CD14-positive monocyte (primary cell): ENCODE measurements around the gene MS4A7. TPM values are rescaled to one million over a fixed set of nuclear protein-coding genes. Genes with fewer than 3 reads are reported as not detected.

Experiments used
- DNase-seq, 3 donors: peaks; one replicate each; pipeline ENCODE4 v3.0.0-alpha.2; 2011 to 2022
- H2AFZ ChIP-seq: 2 replicates; pipeline ENCODE4 v1.6.0; 2012; ENCODE audit warnings: mild to moderate bottlenecking, low read depth, low read length, inconsistent platforms; ENCODE audit not compliant: insufficient read depth, poor library complexity, severe bottlenecking
- H3K27ac ChIP-seq, 2 donors: 1 replicate in 1 of 2; 2 replicates in 1 of 2; pipeline ENCODE4 v1.5.1; 2012 to 2013; ENCODE audit warnings: low read length in 2 of 2, control low read depth in 1 of 2, inconsistent platforms in 1 of 2, low read depth in 1 of 2, mild to moderate bottlenecking in 1 of 2
- H3K27me3 ChIP-seq, 2 donors: one replicate each; pipeline versions ENCODE4 v1.6.0 to v1.6.1; 2011 to 2013; ENCODE audit warnings: low read length in 2 of 2; ENCODE audit not compliant: control insufficient read depth in 2 of 2, insufficient read depth in 2 of 2
- H3K36me3 ChIP-seq, 2 donors: replicated peaks in 1 of 2; 1 replicate in 1 of 2; 2 replicates in 1 of 2; pipeline versions ENCODE4 v1.5.1 to v1.6.1; 2012 to 2013; ENCODE audit warnings: low read length in 2 of 2, control low read depth in 1 of 2, inconsistent platforms in 1 of 2, mild to moderate bottlenecking in 1 of 2; ENCODE audit not compliant: insufficient read depth in 2 of 2, control insufficient read depth in 1 of 2
- H3K4me1 ChIP-seq, 2 donors: 1 replicate in 1 of 2; 2 replicates in 1 of 2; pipeline versions ENCODE4 v1.5.1 to v1.6.1; 2012 to 2013; ENCODE audit warnings: low read length in 2 of 2, control low read depth in 1 of 2, inconsistent platforms in 1 of 2, mild to moderate bottlenecking in 1 of 2, moderate library complexity in 1 of 2; ENCODE audit not compliant: insufficient read depth in 2 of 2, control insufficient read depth in 1 of 2
- H3K4me2 ChIP-seq: replicated peaks from 2 replicates; pipeline ENCODE3; 2012; ENCODE audit warnings: low read length, moderate library complexity, mild to moderate bottlenecking; ENCODE audit not compliant: poor library complexity, severe bottlenecking; ENCODE audit errors: extremely low read depth
- H3K4me3 ChIP-seq, 3 experiments: fragments of 200-600 bp in 1 of 3; sonication (generic) in 1 of 3; replicated peaks in 1 of 3; 1 replicate in 2 of 3; 2 replicates in 1 of 3; pipeline ENCODE4 v1.5.1; 2011 to 2013; ENCODE audit warnings: low read length in 3 of 3, mild to moderate bottlenecking in 3 of 3, control low read depth in 2 of 3, low read depth in 2 of 3, inconsistent platforms in 1 of 3, moderate library complexity in 1 of 3
- H3K79me2 ChIP-seq: 2 replicates; pipeline ENCODE4 v1.6.0; 2012; ENCODE audit warnings: mild to moderate bottlenecking, control low read depth, inconsistent platforms, low read length, moderate library complexity; ENCODE audit not compliant: insufficient read depth
- H3K9ac ChIP-seq: 2 replicates; pipeline ENCODE4 v1.6.0; 2017; ENCODE audit warnings: low read length, mild to moderate bottlenecking; ENCODE audit not compliant: insufficient read depth, poor library complexity, severe bottlenecking
- H3K9me3 ChIP-seq, 2 donors: replicated peaks in 1 of 2; 1 replicate in 1 of 2; 2 replicates in 1 of 2; pipeline versions ENCODE4 v1.5.1 to v1.6.1; 2012 to 2013; ENCODE audit warnings: low read length in 2 of 2, control low read depth in 1 of 2; ENCODE audit not compliant: control insufficient read depth in 1 of 2, insufficient read depth in 1 of 2
- H4K20me1 ChIP-seq: 2 replicates; pipeline ENCODE4 v1.6.0; 2012; ENCODE audit warnings: mild to moderate bottlenecking, low read length, control low read depth, moderate library complexity; ENCODE audit not compliant: insufficient read depth
- H3K27ac Mint-ChIP-seq, 7 donors: one replicate each; pipeline ENCODE4 v1.8.0; 2020; ENCODE audit warnings: mild to moderate bottlenecking in 7 of 7, mixed read lengths in 7 of 7, moderate library complexity in 6 of 7, inconsistent platforms in 2 of 7
- H3K27me3 Mint-ChIP-seq, 3 donors: one replicate each; pipeline ENCODE4 v1.8.0; 2021 to 2022; ENCODE audit warnings: low read depth in 3 of 3, mild to moderate bottlenecking in 3 of 3, mixed read lengths in 3 of 3, moderate library complexity in 3 of 3, inconsistent platforms in 1 of 3
- H3K36me3 Mint-ChIP-seq, 2 donors: one replicate each; pipeline ENCODE4 v1.8.0; 2020; ENCODE audit warnings: mixed read lengths in 2 of 2, inconsistent platforms in 1 of 2, mild to moderate bottlenecking in 1 of 2
- H3K4me1 Mint-ChIP-seq: one replicate; pipeline ENCODE4 v1.8.0; 2020; ENCODE audit warnings: mild to moderate bottlenecking, mixed read lengths
- H3K4me3 Mint-ChIP-seq, 2 donors: one replicate each; pipeline ENCODE4 v1.8.0; 2020; ENCODE audit warnings: mild to moderate bottlenecking in 2 of 2, mixed read lengths in 2 of 2, moderate library complexity in 1 of 2
- H3K9me3 Mint-ChIP-seq, 7 donors: one replicate each; pipeline ENCODE4 v1.8.0; 2020 to 2022; ENCODE audit warnings: mixed read lengths in 7 of 7, mild to moderate bottlenecking in 6 of 7, moderate library complexity in 6 of 7, inconsistent platforms in 2 of 7
- WGBS: methylation state at CpG from one replicate; pipeline ENCODE4 v1.1.5; 2013; ENCODE audit warnings: missing lambda C conversion rate; ENCODE audit not compliant: insufficient coverage; 5-methylcytosine and 5-hydroxymethylcytosine counted together
- intact Hi-C, 2 donors: fragments of 100-400 bp; cut with micrococcal nuclease; formaldehyde crosslinking; loops; one replicate each; pipeline versions ENCODE4 v1.15.0 to v1.15.1; 2023
- polyA plus RNA-seq, 3 donors: library from polyadenylated mRNA; depleted of rRNA in 1 of 3; unstranded in 2 of 3; stranded (reverse) in 1 of 3; fragments of 300-500 nt in 2 of 3; fragments of >200 nt in 1 of 3; fragmentation: Illumina TruSeq in 2 of 3; gene quantifications; 1 replicate in 2 of 3; 2 replicates in 1 of 3; pipeline ENCODE4 v1.2.3, GENCODE V29; 2012 to 2021
- TF ChIP-seq, protein P1 (sequence below): fragments of 200-600 bp; IDR thresholded peaks from one replicate; pipeline ENCODE4 v1.8.0; 2022; ENCODE audit warnings: antibody characterized with exemption, mild to moderate bottlenecking

Gene MS4A7
- polyA plus RNA-seq, 3 donors = 181 to 596 (median 504) TPM

DNA sequence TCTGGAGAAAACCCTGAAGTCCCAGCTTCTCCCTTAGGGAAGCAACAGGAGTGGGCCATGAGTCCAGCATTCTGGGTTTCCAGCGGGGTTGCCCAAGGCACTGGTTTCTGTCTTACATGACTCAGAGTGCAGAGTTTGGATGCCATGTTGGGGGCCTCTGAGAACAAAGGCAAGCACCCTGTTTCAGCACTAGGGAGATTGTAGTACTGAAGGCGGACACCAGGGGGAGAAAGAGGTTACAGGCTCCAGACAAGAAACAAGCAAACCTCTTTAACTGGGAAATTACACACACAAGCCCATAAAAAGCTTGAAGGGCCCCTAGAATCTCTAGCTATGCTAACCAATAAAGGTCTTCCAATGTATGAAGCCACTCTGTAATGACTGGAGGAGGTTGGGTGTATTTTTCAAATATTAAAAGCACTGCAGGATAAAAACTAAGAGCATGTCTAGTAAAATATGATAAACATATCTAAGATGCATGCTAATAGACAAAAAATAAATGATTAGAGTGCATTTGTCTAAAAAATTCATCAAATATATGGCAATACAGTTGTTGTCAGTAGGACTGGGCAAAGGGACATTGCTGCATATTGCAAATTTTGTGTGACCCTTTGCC, 44.2 kb upstream of the MS4A7 start:
- H3K9me3 Mint-ChIP-seq = peaks cover 0 to 14% (median 6%) of the 10 kb centered on the region in 7 donors
- Histone ChIP-seq H4K20me1 (no peaks in the 10 kb centered on the region), H3K27ac (peak overlapping the region in 1 of 2 donors; percentile 7), H3K4me1 (peaks cover 34 to 40% of the 10 kb centered on the region in 2 donors), H3K9me3 (no peaks in the 10 kb centered on the region), H3K79me2 (no peaks in the 10 kb centered on the region), H3K27me3 (no peaks in the 10 kb centered on the region), H2AFZ (no peak overlapping the region), H3K36me3 (no peaks in the 10 kb centered on the region), H3K9ac (no peak overlapping the region), H3K4me3 (no peak overlapping the region), H3K4me2 (no peak overlapping the region)
- peaks cover 33% of the 10 kb centered on the region for H3K4me1 Mint-ChIP-seq
- H3K27ac Mint-ChIP-seq = peak overlapping the region in 2 of 7 donors; percentile 15 to 22
- peaks cover 0 to 3% (median 0%) of the 10 kb centered on the region in 3 donors for H3K27me3 Mint-ChIP-seq
- intact Hi-C loops = loop anchor here in 1 of 2 donors (5.0 kb wide), 1 partner anchor 67 kb away; no protein-coding TSS in a partner anchor
- whole genome bisulfite sequencing = no CpG with 5 or more reads among the region's 2 CpGs
- TF ChIP-seq, protein P1, sequence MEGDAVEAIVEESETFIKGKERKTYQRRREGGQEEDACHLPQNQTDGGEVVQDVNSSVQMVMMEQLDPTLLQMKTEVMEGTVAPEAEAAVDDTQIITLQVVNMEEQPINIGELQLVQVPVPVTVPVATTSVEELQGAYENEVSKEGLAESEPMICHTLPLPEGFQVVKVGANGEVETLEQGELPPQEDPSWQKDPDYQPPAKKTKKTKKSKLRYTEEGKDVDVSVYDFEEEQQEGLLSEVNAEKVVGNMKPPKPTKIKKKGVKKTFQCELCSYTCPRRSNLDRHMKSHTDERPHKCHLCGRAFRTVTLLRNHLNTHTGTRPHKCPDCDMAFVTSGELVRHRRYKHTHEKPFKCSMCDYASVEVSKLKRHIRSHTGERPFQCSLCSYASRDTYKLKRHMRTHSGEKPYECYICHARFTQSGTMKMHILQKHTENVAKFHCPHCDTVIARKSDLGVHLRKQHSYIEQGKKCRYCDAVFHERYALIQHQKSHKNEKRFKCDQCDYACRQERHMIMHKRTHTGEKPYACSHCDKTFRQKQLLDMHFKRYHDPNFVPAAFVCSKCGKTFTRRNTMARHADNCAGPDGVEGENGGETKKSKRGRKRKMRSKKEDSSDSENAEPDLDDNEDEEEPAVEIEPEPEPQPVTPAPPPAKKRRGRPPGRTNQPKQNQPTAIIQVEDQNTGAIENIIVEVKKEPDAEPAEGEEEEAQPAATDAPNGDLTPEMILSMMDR = peak; percentile 91
- H3K4me3 Mint-ChIP-seq = no peak overlapping the region
- H3K36me3 Mint-ChIP-seq = no peaks in the 10 kb centered on the region
- peak; percentile 74 to 87 (median 75) for DNase-seq

- H3K27me3 Mint-ChIP-seq = peaks cover 0 to 3% (median 0%) of the 10 kb centered on the region in 3 donors
- no peaks in the 10 kb centered on the region for H3K27me3 ChIP-seq
Measured at GRCh38 chr11:60336767-60337391, 41.5 kb upstream of the MS4A7 start.

More at GRCh38 chr11:60336767-60337391, 41.5 kb upstream of the MS4A7 start:
- Histone ChIP-seq H3K4me1 (peaks cover 34 to 40% of the 10 kb centered on the region in 2 donors), H3K4me2 (no peak overlapping the region), H2AFZ (no peak overlapping the region), H3K4me3 (no peak overlapping the region), H4K20me1 (no peaks in the 10 kb centered on the region), H3K79me2 (no peaks in the 10 kb centered on the region), H3K36me3 (no peaks in the 10 kb centered on the region), H3K27ac (peak overlapping the region in 1 of 2 donors; percentile 32), H3K9me3 (no peaks in the 10 kb centered on the region), H3K9ac (no peak overlapping the region)
- H3K9me3 Mint-ChIP-seq = no peaks in the 10 kb centered on the region
- TF ChIP-seq, protein P1 = no peak
- H3K36me3 Mint-ChIP-seq = no peaks in the 10 kb centered on the region
- H3K4me3 Mint-ChIP-seq = no peak overlapping the region
- DNase-seq = peak in 1 of 3 donors; percentile 16
- peaks cover 33% of the 10 kb centered on the region for H3K4me1 Mint-ChIP-seq
- intact Hi-C loops = no loop called here
- WGBS = 72% methylated on average over 3 of the region's 7 CpGs
- peak overlapping the region in 5 of 7 donors; percentile 37 to 81 (median 41) for H3K27ac Mint-ChIP-seq
